Measurements from ENCODE around the gene TREX2. TPM values are rescaled to one million over a fixed set of nuclear protein-coding genes. Genes with fewer than 3 reads are reported as not detected.

TREX2 gene
- polyA plus RNA-seq = under 1 TPM; 0.46 to 0.90 (median 0.56) TPM

GRCh38 chrX:153445856-153446635, at the start of gene TREX2:
TSS of gene TREX2 (minus strand) at chrX:153446056. CDS start at chrX:153445430, 626 bp downstream.
- 73 to 81% (median 81%) methylated on average over 20 to 30 of the region's 30 CpGs for WGBS, 3 donors
- no peak within 1 kb of the TSS for H3K27ac ChIP-seq (ENCODE audit: low read depth, low read length)

- H3K27ac ChIP-seq (ENCODE audit: low read depth, low read length) = no peak overlapping the region
- 31 to 54% (median 35%) methylated on average over 10 to 17 of the region's 17 CpGs for WGBS, 3 donors
These were observed 49.5 kb upstream of the TREX2 start for GRCh38 chrX:153495362-153495751.

GRCh38 chrX:153494541-153495361, 48.9 kb upstream of the TREX2 start, which contains the start of gene BGN:
TSS of gene BGN (plus strand) at chrX:153494980. CDS start at chrX:153504632, 9,652 bp downstream.
- no peak within 1 kb of the TSS for H3K27ac ChIP-seq (ENCODE audit: low read depth, low read length)
- 9 to 39% (median 17%) methylated on average over 12 to 33 of the region's 41 CpGs for WGBS, 3 donors

- no peak overlapping the region for H3K27ac ChIP-seq (ENCODE audit: low read depth, low read length)
- 69 to 89% (median 74%) methylated on average over 12 of the region's 12 CpGs for WGBS, 3 donors
These were observed 48.2 kb upstream of the TREX2 start for GRCh38 chrX:153494061-153494460.

- H3K27ac ChIP-seq (ENCODE audit: low read depth, low read length) = no peak overlapping the region
- WGBS, 3 donors = 84 to 92% (median 86%) methylated on average over 11 of the region's 11 CpGs
These were observed 47.2 kb upstream of the TREX2 start for GRCh38 chrX:153493085-153493484.

GRCh38 chrX:153492543-153492942, 46.7 kb upstream of the TREX2 start:
- WGBS, 3 donors = 75 to 79% (median 79%) methylated on average over 12 of the region's 12 CpGs
- H3K27ac ChIP-seq (ENCODE audit: low read depth, low read length) = no peak overlapping the region

GRCh38 chrX:153491918-153492317, 46.1 kb upstream of the TREX2 start:
- no peak overlapping the region for H3K27ac ChIP-seq (ENCODE audit: low read depth, low read length)
- 31 to 57% (median 39%) methylated on average over 8 to 10 of the region's 11 CpGs for WGBS, 3 donors

- H3K27ac ChIP-seq (ENCODE audit: low read depth, low read length) = no peak overlapping the region
- 53 to 67% (median 54%) methylated on average over 2 to 10 of the region's 10 CpGs for WGBS, 3 donors
These were observed 45.6 kb upstream of the TREX2 start for GRCh38 chrX:153491351-153491914.

- 86 to 89% (median 87%) methylated on average over 14 to 20 of the region's 20 CpGs for WGBS, 3 donors
- no peak overlapping the region for H3K27ac ChIP-seq (ENCODE audit: low read depth, low read length)
These were observed 44.5 kb upstream of the TREX2 start for GRCh38 chrX:153490217-153490930.

- 34 to 52% (median 45%) methylated on average over 12 to 26 of the region's 27 CpGs for WGBS, 3 donors
These were observed 42.5 kb upstream of the TREX2 start for GRCh38 chrX:153488231-153488914.

GRCh38 chrX:153487590-153488071, 41.8 kb upstream of the TREX2 start:
- WGBS, 3 donors = 68 to 74% (median 69%) methylated on average over 8 to 11 of the region's 11 CpGs
- no peak overlapping the region for H3K27ac ChIP-seq (ENCODE audit: low read depth, low read length)

More at GRCh38 chrX:153488231-153488914, 42.5 kb upstream of the TREX2 start:
- H3K27ac ChIP-seq (ENCODE audit: low read depth, low read length) = no peak overlapping the region

- H3K27ac ChIP-seq (ENCODE audit: low read depth, low read length) = no peak overlapping the region
- 71 to 85% (median 85%) methylated on average over 6 to 10 of the region's 10 CpGs for WGBS, 3 donors
These were observed 40.3 kb upstream of the TREX2 start for GRCh38 chrX:153486171-153486570.

GRCh38 chrX:153485396-153486080, 39.7 kb upstream of the TREX2 start:
- no peak overlapping the region for H3K27ac ChIP-seq (ENCODE audit: low read depth, low read length)
- 84% methylated on average over 14 to 30 of the region's 30 CpGs for WGBS, 3 donors

GRCh38 chrX:153482376-153483015, 36.6 kb upstream of the TREX2 start:
- 87 to 89% (median 89%) methylated on average over 14 to 23 of the region's 23 CpGs for WGBS, 3 donors
- H3K27ac ChIP-seq (ENCODE audit: low read depth, low read length) = no peak overlapping the region

- WGBS, 3 donors = 87 to 95% (median 88%) methylated on average over 3 to 13 of the region's 13 CpGs
- H3K27ac ChIP-seq (ENCODE audit: low read depth, low read length) = no peak overlapping the region
These were observed 35.2 kb upstream of the TREX2 start for GRCh38 chrX:153481043-153481442.

- no peak overlapping the region for H3K27ac ChIP-seq (ENCODE audit: low read depth, low read length)
- 40 to 93% (median 85%) methylated on average over 8 to 16 of the region's 16 CpGs for WGBS, 3 donors
These were observed 32.9 kb upstream of the TREX2 start for GRCh38 chrX:153478746-153479145.

- H3K27ac ChIP-seq (ENCODE audit: low read depth, low read length) = no peak overlapping the region
- WGBS, 3 donors = 67 to 78% (median 76%) methylated on average over 6 to 9 of the region's 9 CpGs
These were observed 32.0 kb upstream of the TREX2 start for GRCh38 chrX:153477901-153478300.
